ENCODE results near the gene INIP. TPM values are rescaled to one million over a fixed set of nuclear protein-coding genes. Genes with fewer than 3 reads are reported as not detected.

INIP gene
- total and polyA plus RNA-seq, 2 of the 13 experiments (the other 11 are each of a cell fraction or from before 2014, with no cell fraction given): 13.6 to 28.6 TPM

GRCh38 chr9:112751056-112751795 is 33.3 kb upstream of the INIP start (continued):
- TF ChIP-seq ZBTB43 (CRISPR knock-in tag; conservative IDR thresholded peaks at IDR 0.05) (peak; percentile 58; the same call in 1 of the 2 replicates), ZFP90 (CRISPR knock-in tag; IDR thresholded peaks at IDR 0.05; ENCODE audit: borderline replicate concordance) (no peak), TEAD3 (CRISPR knock-in tag; optimal IDR thresholded peaks at IDR 0.05; ENCODE audit: borderline replicate concordance) (no peak), RXRB (CRISPR knock-in tag; IDR thresholded peaks at IDR 0.05; ENCODE audit: borderline replicate concordance) (no peak; the same call in 1 of the 2 replicates), ZNF678 (CRISPR knock-in tag; IDR thresholded peaks at IDR 0.05) (no peak), TFE3 (CRISPR knock-in tag; IDR thresholded peaks at IDR 0.05) (peak; percentile 80), MXD4 (CRISPR knock-in tag; IDR thresholded peaks at IDR 0.05) (0 out of 2 replicates have a peak, but pooled peaks have one; percentile 34), SYNCRIP (IDR thresholded peaks at IDR 0.05; ENCODE audit: insufficient read depth, low read depth, low read length) (no peak), TBL1XR1 (IDR thresholded peaks at IDR 0.05; ENCODE audit: borderline replicate concordance, low read length, partially characterized antibody) (no peak), RNF2 (conservative IDR thresholded peaks at IDR 0.05; ENCODE audit: low read depth) (no peak), ZNF143 (CRISPR knock-in tag; IDR thresholded peaks at IDR 0.05) (no peak; the same call in 1 of the 2 replicates), KAT8 (CRISPR knock-in tag; IDR thresholded peaks at IDR 0.05) (0 out of 2 replicates have a peak, but pooled peaks have one; percentile 26), ZBTB49 (CRISPR knock-in tag; IDR thresholded peaks at IDR 0.05; ENCODE audit: borderline replicate concordance) (no peak), ZNF83 (CRISPR knock-in tag; IDR thresholded peaks at IDR 0.05; ENCODE audit: borderline replicate concordance) (no peak), ZNF142 (CRISPR knock-in tag; IDR thresholded peaks at IDR 0.05) (0 out of 2 replicates have a peak, but pooled peaks have one; percentile 32), HES4 (CRISPR knock-in tag; IDR thresholded peaks at IDR 0.05; ENCODE audit: borderline replicate concordance) (no peak)
